WI38 (cell line): Measurements from ENCODE around the gene CARD11.

Source experiments
- H3K4me3 ChIP-seq: 2 replicates; pipeline ENCODE4 v1.5.1; 2011; ENCODE audit warnings: low read depth, mild to moderate bottlenecking, control low read depth, low read length
- CTCF ChIP-seq: IDR thresholded peaks from 2 replicates; pipeline ENCODE4 v1.5.1; 2012; ENCODE audit warnings: low read depth, mild to moderate bottlenecking, control low read depth, low read length

CARD11 gene

DNA sequence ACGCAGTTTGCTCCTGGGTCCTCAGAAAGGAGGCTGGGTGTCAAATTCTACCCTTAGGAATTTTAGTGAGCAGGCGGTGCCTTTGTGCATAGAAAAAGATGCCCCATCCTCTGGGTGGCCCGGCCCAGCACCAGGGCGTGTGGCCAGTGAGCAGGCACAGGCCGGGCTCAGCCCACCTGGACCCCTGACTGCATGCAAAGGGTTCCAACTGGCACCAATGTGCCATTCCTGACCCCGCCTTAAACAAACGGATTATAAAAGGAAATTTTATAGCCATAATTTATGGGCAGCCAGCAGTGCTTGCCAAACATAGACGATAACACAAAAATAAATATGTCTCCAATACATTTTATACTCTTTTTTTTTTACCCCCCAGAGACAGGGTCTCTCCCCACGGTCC lies 159.5 kb downstream of the CARD11 start:
- TF ChIP-seq CTCF, result no peak
- H3K4me3 ChIP-seq, result no peak overlapping the region

DNA sequence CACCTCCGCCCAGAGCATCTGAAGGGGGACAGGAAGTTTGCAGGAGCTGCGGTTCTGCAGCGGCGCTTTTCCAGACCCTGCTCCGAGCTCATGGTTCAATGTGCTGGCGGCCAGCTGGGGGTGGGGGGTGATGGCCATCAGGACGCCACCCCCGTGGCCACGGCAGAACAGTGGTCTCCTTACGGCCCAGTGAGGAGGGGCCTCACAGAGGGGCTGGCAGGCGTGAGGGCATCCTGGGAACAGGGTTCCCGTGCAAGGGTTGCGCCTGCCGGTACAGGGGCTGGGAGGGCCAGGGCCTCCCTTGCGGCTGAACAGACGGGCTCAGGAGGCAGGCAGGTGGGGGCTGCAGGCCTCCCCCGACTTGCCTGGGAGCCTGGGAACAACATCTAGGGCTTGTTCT lies 160.6 kb downstream of the CARD11 start:
- H3K4me3 ChIP-seq, result no peak overlapping the region
- no peak for TF ChIP-seq CTCF

DNA sequence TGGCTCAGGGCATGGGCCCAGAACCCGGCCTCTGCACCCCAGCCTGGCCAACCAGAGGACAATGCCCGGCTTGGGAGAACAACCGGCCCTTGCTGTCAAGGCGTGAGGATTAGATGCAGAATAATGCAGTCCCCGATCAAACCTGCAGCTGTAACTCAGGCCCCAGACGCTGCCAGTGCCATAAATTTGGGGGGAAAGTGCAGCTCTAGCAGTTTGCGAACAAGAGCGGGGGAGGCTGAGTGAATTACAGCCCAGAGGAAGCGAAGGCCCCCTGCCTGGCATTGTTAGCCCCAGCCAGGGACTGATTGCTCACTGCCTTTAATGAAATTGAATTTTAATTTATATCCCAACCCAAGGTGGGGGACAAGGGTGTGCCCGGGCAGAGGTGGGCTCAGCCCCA lies 161.6 kb downstream of the CARD11 start:
- no peak for TF ChIP-seq CTCF
- no peak overlapping the region for H3K4me3 ChIP-seq

- no peak overlapping the region for H3K4me3 ChIP-seq
- TF ChIP-seq CTCF, result no peak
These were observed 162.7 kb downstream of the CARD11 start for GRCh38 chr7:2880874-2881533.

DNA sequence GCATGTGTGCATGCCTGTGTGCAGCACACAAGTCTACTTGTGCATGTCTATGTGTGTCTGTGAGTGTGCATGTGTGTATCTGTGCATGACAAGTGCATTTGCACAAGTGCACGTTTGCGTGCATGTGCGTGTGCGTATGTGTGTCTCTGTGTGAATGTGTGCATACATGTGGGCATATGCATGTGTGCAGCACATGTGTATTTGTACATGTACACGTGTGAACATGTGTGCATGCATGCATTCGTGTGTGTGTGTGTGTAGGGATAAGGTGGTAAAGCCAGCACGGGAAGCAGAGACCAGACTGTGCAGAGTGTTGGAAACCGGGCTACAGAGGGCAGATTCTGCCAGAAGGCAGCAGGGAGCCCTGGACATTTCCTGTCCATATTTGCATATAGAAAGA lies 163.6 kb downstream of the CARD11 start:
- no peak for TF ChIP-seq CTCF
- no peak overlapping the region for H3K4me3 ChIP-seq

DNA sequence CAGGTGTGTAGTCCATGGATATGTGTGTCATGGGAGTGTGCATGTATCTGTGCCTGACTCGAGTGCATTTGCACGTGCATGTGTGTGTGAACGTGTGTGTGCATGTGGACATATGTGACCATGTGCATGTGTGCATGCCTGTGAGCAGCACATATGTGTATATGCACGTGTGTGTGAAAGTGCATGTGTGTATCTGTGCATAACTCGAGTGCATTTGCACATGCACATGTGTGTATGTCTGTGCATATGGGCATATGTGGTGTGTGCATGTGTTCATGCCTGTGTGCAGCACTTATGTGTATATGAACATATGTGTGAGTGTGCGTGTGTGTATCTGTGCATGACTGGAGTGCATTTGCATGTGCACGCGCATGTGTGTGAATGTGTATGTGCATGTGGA lies 164.3 kb downstream of the CARD11 start:
- no peak for TF ChIP-seq CTCF
- H3K4me3 ChIP-seq, result no peak overlapping the region

- no peak for TF ChIP-seq CTCF
- no peak overlapping the region for H3K4me3 ChIP-seq
These were observed 165.4 kb downstream of the CARD11 start for GRCh38 chr7:2878306-2878705.
